ENCODE data around the gene PIP4K2A. TPM values are rescaled to one million over a fixed set of nuclear protein-coding genes. Genes with fewer than 3 reads are reported as not detected.

The PIP4K2A gene
- total and polyA plus RNA-seq, 2 of the 8 experiments (the other 6 are each of a cell fraction or from before 2014, with no cell fraction given), result 19.0 to 60.9 TPM

DNA sequence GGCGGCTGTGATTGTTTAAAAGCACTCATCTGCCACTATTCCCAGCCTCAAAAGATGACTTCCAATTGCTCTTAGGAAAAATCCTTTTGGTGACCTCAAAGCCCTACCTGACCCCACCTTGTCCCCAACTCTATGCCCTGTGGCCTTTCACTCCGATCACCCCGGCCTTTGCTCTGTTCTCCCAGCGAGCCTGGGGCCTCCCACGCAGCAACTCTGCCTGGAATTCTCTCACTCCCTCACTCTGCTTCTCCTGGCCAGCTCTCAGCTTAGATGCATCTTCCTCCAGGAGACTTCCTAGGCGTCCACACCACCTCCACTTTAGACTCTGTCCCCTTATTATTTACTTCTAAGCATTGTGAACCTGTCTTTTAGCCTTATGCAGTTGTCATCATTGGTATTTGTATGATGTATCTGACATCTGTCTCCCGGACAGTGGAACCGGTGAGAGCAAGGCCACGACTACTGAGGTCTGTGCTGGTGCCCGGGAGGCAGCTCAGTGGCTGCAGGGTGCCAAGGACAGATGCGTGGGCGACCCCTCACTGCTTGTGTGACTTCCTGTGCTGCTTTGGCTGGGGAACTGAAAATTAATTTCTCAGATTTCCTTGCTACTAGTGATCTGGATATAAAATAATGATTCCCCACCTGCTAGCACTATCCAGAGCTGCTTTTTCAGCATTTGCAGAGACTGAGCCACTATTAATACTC lies 63.0 kb downstream of the PIP4K2A start:
- no peak overlapping the region for H2AK5ac ChIP-seq (ENCODE audit: low read depth, low read length)
- no peak overlapping the region for H3K9ac ChIP-seq (replicated peaks in 1 of 4; ENCODE audit: extremely low read depth in 1 of 4, low read depth in 3 of 4, low read length in 3 of 4)
- no peak overlapping the region; the same call in 1 of the 2 replicates for H4K8ac ChIP-seq (ENCODE audit: extremely low read depth, insufficient read depth, low read length)
- WGBS, 2 experiments (ENCODE audit: extremely low coverage in 1 of 2, insufficient coverage in 1 of 2, insufficient read length in 1 of 2, insufficient replicate concordance in 2 of 2, low coverage in 1 of 2, low lambda C conversion rate in 2 of 2, missing lambda C conversion rate in 1 of 2), result 85% methylated on average over 12 of the region's 12 CpGs; no CpG with 5 or more reads in 1 of the 2 experiments
- no peaks in the 10 kb centered on the region for H3K27me3 ChIP-seq (replicated peaks in 1 of 4; ENCODE audit: control insufficient read depth in 3 of 4, extremely low read depth in 1 of 4, insufficient read depth in 3 of 4, low read length in 3 of 4)
- no peak for FAIRE-seq
- no peaks in the 10 kb centered on the region for H3K36me3 ChIP-seq (ENCODE audit: control insufficient read depth in 2 of 4, insufficient read depth in 4 of 4, low read length in 3 of 4)
- peaks cover 2 to 17% (median 6%) of the 10 kb centered on the region in 4 experiments; a peak in 5 of 7 replicates for H3K4me1 ChIP-seq (replicated peaks in 1 of 4; ENCODE audit: control insufficient read depth in 3 of 4, insufficient read depth in 4 of 4, low read length in 3 of 4)
- CTCF ChIA-PET (ENCODE audit: partially characterized antibody), result interaction anchor here (0.7 to 1.0 kb wide), 4 partner anchors 55 to 384 kb away, joined by 3 to 4 read pairs (median 3); no protein-coding TSS in a partner anchor
- H3K14ac ChIP-seq (ENCODE audit: insufficient read length), result no peak overlapping the region
- no peak overlapping the region for H3K56ac ChIP-seq (replicated peaks; ENCODE audit: insufficient read length, low read depth, low read length)
- peaks cover 0 to 84% of the 10 kb centered on the region in 2 experiments; a peak in 2 of 4 replicates for H3K79me2 ChIP-seq (ENCODE audit: control insufficient read depth in 1 of 2, insufficient read depth in 2 of 2, low read length in 2 of 2)
- no peak overlapping the region for H4K91ac ChIP-seq (replicated peaks; ENCODE audit: insufficient read length, low read length)
- H3K9me3 ChIP-seq (ENCODE audit: insufficient read depth in 2 of 2, low read depth in 1 of 2, low read length in 1 of 2), result no peaks in the 10 kb centered on the region
- no peak overlapping the region for H4K5ac ChIP-seq (ENCODE audit: insufficient read length, low read depth, low read length)
- H2BK15ac ChIP-seq (ENCODE audit: low read length), result no peak overlapping the region
- H2BK120ac ChIP-seq (replicated peaks; ENCODE audit: low read depth, low read length), result no peak overlapping the region
- DNase-seq (ENCODE audit: low read depth in 1 of 2, low spot score in 2 of 2), result no peak
- H2BK20ac ChIP-seq (ENCODE audit: low read length), result no peak overlapping the region
- H3K23ac ChIP-seq (ENCODE audit: insufficient read length), result no peak overlapping the region
- peaks cover 0 to 2% of the 10 kb centered on the region in 2 experiments for H4K20me1 ChIP-seq (replicated peaks in 1 of 2; ENCODE audit: control insufficient read depth in 1 of 2, insufficient read depth in 2 of 2, low read length in 2 of 2)
- H3K4ac ChIP-seq (replicated peaks; ENCODE audit: insufficient read length, low read depth, low read length), result no peak overlapping the region
- no peak overlapping the region for H3K4me3 ChIP-seq (ENCODE audit: extremely low read depth in 1 of 4, insufficient read depth in 2 of 4, low read depth in 3 of 4, low read length in 4 of 4)
- TF ChIP-seq SP2 (IDR thresholded peaks at IDR 0.05; ENCODE audit: low read length), result no peak
- TF ChIP-seq POLR2A (IDR thresholded peaks at IDR 0.05; ENCODE audit: control extremely low read depth in 1 of 2, low read depth in 2 of 2, low read length in 2 of 2), result no peak
- no peak for TF ChIP-seq KDM4A (IDR thresholded peaks at IDR 0.05; ENCODE audit: low read depth, low read length, severe bottlenecking)
- TF ChIP-seq RFX5 (IDR thresholded peaks at IDR 0.05; ENCODE audit: borderline replicate concordance, low read depth, low read length), result no peak
- H3K18ac ChIP-seq (ENCODE audit: extremely low read depth, low read length), result no peak overlapping the region
- H2BK12ac ChIP-seq (ENCODE audit: low read depth, low read length), result no peak overlapping the region
- H3K27ac ChIP-seq (ENCODE audit: low read depth, low read length), result no peak overlapping the region
- POLR2A ChIA-PET (ENCODE audit: partially characterized antibody), result no interaction called here
- no peaks in the 10 kb centered on the region for H3K23me2 ChIP-seq (ENCODE audit: low read depth, low read length)
- no peak overlapping the region for H2BK5ac ChIP-seq (ENCODE audit: low read depth, low read length)
- peaks cover 11% of the 10 kb centered on the region for H3K79me1 ChIP-seq (ENCODE audit: low read depth, low read length)
- no peak overlapping the region for H3K4me2 ChIP-seq (ENCODE audit: insufficient read depth in 1 of 2, low read depth in 2 of 2, low read length in 2 of 2)
- no peak overlapping the region for H2AFZ ChIP-seq (ENCODE audit: low read length)

All from H1 (cell line).